8988T (cell line): Measurements from ENCODE around the gene CBX2.
"Not testable (repeated sequence)": the region's sequence is repeated elsewhere in the genome, so short reads cannot be mapped to it uniquely, and the experiment has no call there.

Experiments
- DNase-seq: peaks from one replicate; pipeline ENCODE4 v3.0.0; 2011

The CBX2 gene

DNA sequence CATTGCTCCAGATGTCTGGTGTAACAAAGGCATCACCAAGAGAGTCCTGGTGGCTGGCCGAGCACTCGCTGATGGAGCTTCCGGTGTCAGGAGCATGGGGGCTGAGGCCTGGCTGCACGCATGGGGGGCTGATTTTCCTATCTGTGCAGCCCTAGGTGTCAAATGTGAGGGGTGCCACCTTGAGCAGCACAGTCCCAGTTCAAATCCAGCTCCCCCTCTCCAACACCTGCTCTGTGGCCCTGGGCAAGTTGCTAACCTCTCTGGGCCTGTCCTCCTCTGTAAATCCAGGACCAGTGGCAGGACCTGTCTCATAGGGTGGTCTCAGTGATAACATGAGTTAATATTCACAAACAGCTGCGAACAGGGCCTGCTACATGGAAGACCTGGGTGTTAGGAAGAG lies 34.3 kb upstream of the CBX2 start:
- DNase-seq, result no peak

DNA sequence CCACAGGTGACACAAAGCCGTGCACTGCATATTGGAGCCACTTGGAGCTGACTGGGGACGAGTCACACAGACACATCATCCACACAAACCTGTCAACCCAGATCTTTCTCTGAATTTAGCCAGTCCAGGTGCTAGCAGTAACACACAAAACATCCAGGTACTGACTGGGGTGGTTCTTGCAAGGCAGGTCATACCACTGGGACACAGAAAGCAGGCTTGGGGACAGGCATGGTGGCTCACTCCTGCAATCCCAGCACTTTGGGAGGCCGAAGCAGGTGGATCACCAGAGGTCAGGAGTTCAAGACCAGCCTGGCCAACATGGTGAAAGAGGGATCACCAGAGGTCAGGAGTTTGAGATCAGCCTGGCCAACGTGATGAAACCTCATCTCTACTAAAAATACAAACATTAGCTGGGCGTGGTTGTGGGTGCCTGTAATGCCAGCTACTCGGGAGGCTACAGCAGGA lies 32.3 kb upstream of the CBX2 start:
- DNase-seq, result no peak

DNA sequence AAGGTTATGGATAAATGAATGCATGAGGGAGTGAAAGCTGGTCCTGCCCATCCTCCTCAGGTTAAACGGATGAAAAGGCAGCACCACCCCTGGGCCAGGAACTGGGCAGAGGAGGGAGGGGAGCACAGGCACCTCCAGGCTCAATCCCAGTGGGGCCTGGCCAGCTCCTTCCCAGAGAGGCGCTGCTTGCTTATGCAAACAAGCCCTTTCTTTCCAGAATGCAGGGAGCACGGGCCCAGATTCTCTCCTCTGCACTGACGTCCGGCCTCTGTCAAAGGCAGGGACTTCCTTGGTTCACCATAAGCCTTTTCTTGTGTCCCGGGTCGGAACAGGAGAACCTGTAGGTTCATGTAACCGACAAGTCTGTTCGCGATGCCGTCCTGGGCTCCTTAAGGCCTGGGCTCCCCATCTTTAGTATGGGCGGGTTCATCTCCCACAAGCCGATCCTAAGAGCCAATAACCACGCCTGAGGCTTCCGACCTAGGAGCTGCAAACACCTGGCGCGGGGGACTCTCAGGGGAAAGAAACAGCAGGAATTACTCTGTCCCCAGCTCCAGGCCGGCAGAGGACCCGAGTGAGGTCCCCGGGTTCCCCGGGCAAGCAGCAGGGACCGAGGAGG lies 30.9 kb upstream of the CBX2 start:
- DNase-seq, result no peak

DNA sequence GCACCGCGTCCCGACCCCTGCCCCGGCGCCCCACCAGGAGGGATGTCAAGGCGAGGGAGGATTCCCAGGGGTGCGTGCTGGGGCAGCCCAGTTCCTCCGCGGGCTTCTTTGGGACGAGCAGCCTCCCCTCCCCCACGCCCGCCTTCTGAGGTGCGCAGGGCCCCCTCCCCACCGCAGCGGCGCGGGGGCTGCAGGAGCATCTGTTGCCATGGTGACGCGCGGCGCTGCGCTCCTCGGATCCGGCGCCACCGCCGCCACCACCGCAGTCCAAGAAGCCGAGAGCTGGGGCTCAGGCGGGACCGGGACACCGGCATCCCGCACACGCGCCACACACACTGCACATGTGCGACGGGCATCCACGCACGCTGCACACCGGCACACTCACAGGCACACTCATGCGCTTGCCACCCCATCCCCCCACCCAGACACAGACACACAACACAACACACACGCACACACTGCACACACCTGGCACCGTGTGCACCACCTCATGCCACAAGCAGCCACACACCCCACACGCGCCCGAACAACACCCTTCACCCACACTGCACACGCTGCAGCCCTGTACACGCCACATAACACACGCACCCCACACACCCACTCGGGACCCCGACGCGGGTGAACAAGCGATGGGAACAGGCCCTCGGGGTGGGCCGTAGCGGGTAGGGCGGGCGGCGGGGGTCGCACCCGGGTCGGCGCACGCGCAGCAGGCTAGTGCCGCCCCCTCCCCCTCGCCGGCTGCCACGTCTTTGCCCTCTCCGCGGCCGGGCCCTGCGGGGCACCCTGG lies 30.2 kb upstream of the CBX2 start:
- no peak for DNase-seq

GRCh38 chr17:79748295-79749099 lies 29.5 kb upstream of the CBX2 start:
- DNase-seq, result no peak

DNA sequence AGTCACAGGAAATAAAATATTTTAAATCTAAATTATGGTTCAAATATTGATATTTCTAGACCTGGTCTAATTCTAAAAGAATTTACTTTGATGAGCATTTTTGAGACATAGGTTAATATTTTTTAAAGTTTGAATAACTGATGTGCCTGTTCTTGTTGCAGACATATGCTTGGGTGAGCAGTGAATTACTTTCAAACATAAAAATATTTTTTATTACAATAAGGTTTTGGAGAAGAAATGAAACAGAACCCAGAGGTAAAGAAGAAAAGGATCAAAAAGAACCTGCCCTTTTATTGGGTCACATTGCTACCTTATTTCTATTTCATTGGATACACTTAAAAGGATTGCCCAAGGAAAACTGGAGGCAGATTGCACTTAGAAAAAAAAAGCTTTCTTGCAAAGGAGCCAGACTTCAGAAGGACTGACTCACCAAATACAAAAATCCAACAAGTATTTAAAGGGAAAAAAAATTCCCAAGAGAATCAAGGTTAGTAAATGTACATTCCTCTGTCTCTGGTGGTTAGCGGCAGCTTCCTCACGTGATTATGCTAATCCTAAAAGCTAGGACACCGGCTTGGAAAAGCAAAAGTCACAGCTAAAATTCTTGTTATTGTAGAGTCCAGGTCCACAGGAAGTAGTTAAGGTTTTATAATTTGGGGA lies 28.7 kb upstream of the CBX2 start:
- DNase-seq, result no peak

GRCh38 chr17:79749958-79750357 lies 28.0 kb upstream of the CBX2 start:
- DNase-seq, result no peak

- no peak for DNase-seq
Measured at GRCh38 chr17:79750650-79751545, 27.1 kb upstream of the CBX2 start.

DNA sequence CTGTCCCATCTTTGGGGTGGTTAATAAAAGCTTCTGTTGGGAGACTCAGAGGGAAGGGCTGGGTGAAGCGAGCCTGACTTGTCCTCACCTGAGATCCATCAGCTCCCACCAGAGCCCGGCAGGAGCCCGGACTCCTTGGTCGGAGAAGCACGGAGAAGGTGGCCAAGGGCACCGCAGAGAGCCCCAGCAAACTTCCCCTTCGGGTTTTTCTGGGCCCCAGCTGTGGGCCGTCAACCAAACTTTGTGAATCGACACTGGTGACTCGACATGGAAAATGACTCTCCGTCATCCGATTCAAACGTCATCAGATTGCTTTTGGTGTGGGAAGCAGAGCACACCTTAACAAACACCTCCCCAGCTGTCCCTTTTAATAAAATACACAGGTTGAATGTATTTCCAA lies 25.8 kb upstream of the CBX2 start:
- no peak for DNase-seq

DNA sequence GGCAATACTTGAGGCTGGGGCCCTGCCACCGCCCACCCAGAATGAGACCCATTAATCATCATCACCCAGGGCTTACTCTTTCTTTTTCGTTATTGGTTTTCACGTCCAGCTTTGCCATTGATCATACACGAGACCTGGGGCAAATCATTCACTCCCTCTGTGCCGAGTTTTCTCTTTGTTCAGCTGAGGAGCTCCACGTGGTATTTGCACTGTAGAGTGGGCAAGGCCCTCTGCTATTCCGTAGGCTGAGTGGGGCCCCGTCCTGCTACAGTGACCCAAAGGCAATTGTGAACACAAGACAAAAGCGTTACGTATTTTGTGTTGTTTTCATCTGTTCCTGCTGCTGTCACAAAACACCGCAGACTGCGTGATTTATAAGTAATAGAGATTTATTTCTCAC lies 23.6 kb upstream of the CBX2 start:
- no peak for DNase-seq

DNA sequence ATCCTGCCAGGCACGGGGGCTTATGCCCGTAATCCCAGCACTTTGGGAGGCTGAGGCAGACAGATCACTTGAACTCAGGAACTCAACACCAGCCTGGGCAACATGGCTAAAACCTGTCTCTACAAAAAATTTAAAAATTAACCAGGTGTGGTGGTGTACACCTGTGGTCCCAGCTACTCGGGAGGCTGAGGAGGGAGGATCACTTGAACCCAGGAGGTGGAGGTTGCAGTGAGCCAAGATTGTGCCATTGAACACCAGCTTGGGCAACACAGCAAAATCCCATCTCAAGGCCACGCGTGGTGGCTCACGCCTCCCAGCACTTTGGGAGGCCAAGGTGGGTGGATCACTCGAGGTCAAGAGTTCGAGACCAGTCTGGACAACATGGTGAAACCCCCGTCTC lies 23.0 kb upstream of the CBX2 start:
- DNase-seq, result not testable (repeated sequence)

GRCh38 chr17:79755591-79755990 lies 22.4 kb upstream of the CBX2 start:
- no peak for DNase-seq

DNA sequence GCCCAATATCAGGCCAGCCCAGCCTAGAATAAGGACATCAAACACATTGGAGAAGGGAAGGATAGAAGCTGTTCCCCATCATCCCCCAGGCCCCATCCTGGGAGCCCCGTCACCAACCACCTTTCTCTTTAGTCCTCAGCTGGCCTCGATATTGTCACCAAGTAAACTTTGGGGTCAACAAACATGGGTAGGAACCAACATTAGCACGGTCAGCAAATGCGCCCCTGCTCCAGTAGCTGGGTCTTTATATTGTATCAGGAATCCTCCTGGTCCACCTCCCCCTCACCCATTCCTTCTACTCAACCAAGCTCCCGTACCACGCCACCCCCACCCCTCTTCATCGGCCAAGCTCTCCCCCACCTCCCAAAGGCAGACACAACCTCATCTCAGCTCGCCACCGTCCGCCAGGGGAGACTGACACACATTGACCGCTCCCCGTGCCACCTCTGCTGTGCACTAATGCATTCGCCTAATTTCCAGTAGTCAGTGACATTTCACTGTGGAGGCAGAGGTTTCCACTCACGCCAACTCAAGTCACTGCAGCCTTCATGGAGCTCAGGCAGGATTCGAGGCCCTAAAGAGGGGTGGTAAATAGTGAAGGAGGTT lies 20.7 kb upstream of the CBX2 start:
- DNase-seq, result no peak

GRCh38 chr17:79758271-79758670 lies 19.7 kb upstream of the CBX2 start:
- no peak for DNase-seq

- no peak for DNase-seq
Measured at GRCh38 chr17:79760197-79760906, 17.6 kb upstream of the CBX2 start.

DNA sequence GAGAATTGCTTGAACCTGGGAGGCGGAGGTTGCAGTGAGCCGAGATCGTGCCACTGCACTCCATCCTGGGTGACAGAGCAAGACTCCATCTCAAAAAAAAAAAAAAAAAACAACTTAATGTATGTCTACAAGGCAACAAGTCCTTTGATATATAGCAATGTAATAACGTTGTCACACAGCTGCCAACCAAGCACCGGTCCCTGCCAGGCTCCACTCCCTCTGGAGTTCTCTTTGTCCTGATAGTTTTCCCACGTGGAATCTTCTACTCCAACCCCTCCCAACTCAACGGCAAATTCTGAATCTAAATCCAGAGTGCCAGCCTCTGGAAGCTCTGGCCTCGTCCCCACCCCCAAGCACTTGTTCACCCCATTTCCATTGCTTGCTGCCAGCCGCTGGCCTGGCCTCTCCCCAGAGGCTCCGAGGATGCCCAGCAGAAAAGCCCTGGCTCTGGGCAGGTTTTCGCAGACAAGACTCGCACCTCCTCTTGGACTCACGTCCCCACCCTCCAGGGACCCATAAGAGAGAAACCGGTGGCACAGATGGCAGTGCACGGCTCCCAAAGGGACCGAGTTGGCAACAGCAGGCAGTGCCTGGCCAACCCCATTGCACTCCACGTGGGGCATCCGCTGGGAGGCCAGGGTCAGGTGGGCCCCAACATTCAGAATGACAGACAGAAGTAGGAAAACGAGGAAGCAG lies 15.9 kb upstream of the CBX2 start:
- no peak for DNase-seq

GRCh38 chr17:79765708-79766107 lies 12.2 kb upstream of the CBX2 start:
- DNase-seq, result no peak

DNA sequence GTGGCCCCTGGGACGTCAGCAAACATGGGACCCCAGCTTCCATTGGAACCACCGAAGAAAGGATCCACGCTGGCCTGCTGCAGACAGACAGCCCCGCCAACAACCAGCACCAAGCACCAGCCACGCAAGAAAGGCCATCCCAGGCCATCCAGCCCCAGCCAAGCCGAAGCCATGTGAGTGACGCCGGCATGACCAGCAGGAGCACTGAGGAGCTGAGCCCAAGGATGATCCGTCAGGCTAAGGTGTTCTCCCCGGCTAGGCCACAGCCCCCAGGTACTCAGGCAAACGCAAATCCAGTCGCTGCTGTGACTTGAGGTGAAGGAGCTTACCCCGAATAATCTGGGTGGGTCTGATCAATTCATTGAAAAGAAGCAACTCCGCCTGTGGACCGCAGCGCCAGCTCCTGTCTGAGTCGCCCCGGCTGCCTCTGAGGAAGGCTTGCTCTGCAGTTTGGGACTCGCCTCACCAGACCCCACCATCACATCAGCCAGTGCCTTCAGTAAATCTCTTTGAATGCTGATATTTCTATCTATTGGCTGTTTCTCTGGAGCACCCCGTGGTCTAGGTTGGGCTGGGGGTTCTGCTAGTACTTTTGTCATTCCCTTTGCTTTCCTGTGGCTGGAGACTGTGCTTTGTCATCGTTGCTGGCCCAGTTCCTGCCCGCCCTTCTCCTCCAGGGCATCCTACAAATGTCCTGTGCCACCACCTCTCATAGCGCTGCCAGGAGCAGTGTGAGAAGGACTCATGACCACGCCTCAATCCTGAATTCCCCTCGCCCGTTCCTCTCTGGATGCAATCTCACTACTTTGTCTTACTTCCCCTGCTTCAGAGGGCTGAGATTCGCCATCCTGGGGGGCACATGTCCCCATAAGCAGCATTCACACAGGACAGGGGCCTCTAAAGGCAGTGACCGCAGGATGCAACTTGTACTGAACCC lies 8.1 kb upstream of the CBX2 start:
- DNase-seq, result no peak

- DNase-seq, result no peak
Measured at GRCh38 chr17:79771276-79771675, 6.7 kb upstream of the CBX2 start.
